GM21717 (cell line): ENCODE measurements around the gene ADD3.
A peak's percentile ranks its signal among the peaks of the same experiment; 100 is the strongest.

ENCODE experiments used
- ATAC-seq: cut with Tn5 transposase; IDR thresholded peaks from one replicate; pipeline ENCODE4 v1.9.1; 2021; ENCODE audit warnings: mild to moderate bottlenecking, moderate library complexity; ENCODE audit not compliant: unreplicated experiment

The ADD3 gene

DNA sequence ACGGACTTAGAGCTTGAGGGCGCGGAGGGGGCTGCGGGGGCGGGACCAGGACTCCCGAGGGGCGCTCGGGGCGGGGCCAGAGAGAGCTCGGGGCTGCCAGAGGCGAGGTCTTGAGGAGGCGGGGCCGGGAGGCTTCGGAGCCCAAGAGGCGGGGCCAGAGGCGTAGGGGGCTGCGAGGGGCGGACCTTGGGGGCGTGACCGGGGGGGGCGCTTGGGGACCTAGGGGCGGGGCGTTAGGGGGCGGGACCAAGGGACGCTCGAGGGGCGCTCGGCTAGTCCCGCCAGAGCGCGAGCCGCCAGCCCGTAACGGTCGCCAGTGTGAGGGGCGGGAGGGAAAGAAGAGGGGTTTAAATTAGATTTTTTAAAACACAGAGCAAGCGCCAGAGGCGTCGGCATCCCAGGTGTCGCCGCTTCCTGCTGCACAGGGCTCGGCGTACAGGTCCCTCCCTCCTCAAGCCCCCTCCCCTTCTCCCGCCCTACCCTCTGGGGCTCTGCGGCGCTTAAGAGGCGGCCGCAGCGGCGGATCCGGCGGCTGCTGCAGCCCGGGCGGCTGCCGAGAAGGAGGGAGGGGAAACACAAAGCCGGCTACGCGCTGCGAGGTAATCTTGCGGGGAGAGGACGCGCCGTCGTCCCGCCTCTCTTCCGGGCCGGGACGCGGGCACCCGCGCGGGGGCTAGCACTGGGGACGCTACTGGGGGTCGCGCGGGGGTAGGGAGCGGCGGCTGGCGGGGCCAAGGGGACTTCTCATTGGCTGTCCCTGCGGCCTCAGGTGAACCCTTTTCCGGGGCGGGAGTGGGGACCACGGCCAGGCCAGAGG is at the start of gene ADD3:
TSS of gene ADD3 (plus strand) at position 284 of the 817 bp plus-strand sequence. CDS start 92,670 bp downstream, outside the sequence.
- peak; percentile 69 for ATAC-seq

GRCh38 chr10:109958059-109958458 is 49.7 kb upstream of the ADD3 start:
- no peak for ATAC-seq

GRCh38 chr10:109959259-109960145 is 48.3 kb upstream of the ADD3 start:
- no peak for ATAC-seq

DNA sequence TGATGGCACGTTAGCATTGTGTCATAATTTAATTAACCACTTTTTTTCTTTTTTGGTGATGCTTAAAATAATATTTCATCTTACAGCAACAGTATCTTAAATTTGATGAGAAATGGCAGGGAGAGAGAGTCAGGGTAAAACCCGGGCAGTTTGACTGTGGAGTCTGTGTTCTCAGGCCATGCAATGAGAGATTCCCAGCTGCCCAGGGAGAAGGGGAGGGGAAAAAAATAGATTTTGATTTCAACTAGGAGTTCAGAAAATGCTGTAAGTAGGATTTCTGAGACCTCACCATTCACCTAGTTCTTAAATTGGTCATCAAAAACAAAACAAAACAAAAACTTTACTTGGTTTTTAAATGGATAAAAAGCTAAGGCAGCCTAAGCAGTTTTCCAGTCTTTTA is 47.1 kb upstream of the ADD3 start:
- ATAC-seq: no peak

DNA sequence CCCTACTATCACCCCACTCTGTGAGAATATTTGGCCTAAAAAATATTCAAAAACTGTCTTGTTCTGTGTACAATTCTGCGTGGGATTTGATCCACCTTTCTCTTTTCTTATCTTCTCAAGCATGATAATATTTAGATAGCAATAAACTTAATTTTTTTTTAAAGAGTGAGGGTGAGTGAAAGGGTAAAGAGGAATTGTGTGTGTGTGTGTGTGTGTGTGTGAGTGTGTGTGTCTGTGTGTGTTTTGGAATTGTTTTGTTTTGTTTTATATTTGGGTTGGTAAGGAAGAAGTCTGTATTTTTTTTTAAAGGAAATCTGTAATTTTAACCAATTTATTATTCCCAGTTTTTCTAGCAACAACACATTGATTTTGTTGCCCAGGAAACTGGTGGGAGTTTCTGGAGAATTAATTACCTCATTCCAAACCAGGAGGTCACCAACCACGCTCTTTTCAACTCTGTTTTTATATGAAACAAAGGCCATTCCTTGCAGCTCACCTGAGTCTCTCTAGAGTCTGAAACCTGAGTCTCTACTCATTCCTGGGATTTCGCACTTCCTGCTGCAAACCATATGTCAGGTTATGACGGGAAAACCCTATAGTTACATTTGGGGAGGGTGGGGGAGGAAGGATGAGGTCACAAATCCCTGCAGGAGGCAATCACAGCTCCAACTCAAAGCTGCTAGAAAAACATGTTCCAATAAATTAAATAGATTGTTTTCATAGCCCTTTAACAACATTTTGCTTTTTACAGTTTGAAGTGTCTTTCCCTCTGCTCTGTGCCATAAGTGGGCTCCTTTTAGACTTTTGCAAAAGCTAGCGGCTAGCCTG is 46.4 kb upstream of the ADD3 start:
- no peak for ATAC-seq

- no peak for ATAC-seq
Observed at GRCh38 chr10:109962247-109962646, 45.5 kb upstream of the ADD3 start.

GRCh38 chr10:109963439-109963838 is 44.3 kb upstream of the ADD3 start:
- no peak for ATAC-seq

DNA sequence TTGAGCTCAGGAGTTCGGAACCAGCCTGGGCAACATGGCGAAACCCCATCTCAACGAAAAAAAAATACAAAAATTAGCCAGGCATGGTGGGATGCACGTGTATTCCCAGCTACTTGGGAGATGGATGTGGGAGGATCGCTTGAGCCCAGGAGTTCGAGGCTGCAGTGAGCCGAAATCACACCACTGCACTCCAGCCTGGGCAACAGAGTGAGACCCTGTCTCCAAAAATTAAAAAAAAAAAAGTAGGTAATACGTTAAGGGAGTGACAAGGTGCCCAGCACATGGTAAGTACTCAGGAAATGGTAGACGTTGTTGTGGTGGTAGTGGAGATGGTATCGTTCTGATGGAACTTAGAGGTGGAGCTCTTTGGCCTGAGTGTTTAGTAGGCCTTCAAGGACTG is 43.5 kb upstream of the ADD3 start:
- no peak for ATAC-seq

- no peak for ATAC-seq
Observed at GRCh38 chr10:109966961-109967738, 40.6 kb upstream of the ADD3 start.

- no peak for ATAC-seq
Observed at GRCh38 chr10:109967739-109968088, 40.1 kb upstream of the ADD3 start.

GRCh38 chr10:109968953-109969759 is 38.6 kb upstream of the ADD3 start:
- no peak for ATAC-seq

DNA sequence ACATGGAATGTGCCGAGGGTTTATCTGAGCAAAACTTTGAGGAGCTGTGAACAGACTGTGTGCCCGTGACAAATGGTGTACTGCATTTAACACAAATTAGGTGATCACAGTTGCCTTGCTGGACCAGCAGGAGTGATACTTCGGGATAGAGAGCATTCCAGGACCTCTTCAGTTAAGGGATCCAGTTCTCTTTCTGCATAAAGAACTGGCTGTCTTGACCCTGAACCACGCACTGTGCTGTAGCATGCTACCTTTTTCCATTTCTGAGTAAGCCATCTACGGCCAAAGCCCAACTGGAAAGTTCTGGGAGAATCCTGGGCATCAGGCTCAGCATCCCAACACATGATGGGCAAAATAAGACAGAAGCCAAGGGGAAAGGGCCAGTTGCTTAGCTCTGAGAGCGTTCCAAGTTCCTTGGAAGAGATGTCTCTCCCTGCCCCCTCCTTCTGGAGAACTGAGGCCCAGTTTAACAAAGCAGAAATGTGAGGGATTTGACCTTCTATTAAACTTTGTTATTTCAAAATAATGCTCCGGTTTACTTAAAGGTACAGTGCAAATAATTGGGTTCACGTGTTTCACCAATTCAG is 37.9 kb upstream of the ADD3 start:
- no peak for ATAC-seq

DNA sequence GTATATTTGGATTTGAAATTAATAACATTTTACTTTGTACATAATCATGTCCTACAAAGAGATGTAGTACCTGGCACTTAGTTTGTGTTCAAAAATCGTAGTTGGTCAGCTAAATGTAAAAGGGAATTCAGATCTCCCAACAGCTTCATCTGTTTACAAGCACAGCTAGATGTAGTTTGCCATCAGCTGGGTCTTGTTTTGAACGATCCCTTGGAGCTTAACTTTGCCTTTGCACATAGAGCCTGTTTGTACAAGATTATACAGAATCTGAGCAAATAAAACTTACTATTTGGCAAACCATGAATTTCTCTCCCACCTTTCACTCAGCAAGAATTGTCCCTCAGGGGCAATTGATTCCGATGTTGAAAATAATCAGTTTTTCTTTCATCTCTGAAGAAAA is 36.1 kb upstream of the ADD3 start:
- no peak for ATAC-seq

- ATAC-seq: no peak
Observed at GRCh38 chr10:109972372-109973001, 35.3 kb upstream of the ADD3 start.

DNA sequence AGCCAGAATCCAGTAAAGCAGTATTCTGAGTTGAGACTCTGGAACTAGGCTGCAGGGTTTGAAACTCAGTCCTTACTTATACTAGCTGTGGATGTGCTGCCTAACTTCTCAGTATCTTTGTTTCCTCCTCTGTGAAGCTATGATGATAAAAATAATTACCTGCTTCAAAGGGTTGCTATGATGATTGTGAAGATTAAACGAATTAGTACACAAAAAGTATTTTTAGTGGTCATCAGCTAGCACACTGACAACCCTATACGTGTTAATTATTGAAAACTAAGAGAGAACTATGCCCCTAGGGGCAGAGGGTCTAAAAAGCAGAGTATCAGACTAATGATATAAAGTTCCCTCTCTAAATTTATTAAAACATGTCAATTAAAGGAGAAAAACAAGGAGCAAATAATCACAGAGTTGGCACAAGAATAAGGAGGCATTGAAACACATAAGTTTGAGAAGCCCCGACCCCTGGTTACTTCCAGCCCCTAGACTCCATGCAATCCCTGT is 34.4 kb upstream of the ADD3 start:
- ATAC-seq: no peak

DNA sequence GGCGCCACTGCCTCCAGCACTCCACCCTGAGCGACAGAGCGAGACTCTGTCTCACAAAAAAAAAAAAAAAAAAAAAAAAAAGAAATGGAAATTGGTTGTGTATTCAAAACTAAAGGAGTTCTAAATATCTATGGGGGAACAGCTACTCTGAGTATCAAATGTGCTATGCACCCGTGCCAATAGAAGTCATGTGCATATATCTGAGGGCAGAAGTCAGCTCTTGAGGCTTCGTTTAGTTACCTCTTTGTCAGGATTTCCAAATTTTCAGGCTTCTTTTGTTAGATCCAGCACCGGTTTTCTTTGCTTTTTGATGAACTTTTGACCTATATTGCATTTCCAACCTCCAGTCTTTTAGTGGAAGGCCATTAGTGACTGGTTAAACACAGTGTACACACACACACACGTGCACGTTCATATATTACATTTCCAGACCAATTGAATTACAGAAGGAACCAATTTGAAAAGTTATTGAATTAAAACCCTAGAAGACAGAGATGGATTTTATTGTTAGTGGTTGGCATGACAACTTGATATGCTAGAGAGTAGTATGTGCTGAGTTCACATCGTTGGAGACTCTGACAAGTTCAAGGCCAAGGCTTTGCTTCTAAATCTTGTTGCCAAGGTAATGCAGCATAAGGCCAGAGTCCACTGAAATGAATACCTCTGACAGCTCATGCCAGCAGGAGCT is 33.1 kb upstream of the ADD3 start:
- ATAC-seq: no peak

DNA sequence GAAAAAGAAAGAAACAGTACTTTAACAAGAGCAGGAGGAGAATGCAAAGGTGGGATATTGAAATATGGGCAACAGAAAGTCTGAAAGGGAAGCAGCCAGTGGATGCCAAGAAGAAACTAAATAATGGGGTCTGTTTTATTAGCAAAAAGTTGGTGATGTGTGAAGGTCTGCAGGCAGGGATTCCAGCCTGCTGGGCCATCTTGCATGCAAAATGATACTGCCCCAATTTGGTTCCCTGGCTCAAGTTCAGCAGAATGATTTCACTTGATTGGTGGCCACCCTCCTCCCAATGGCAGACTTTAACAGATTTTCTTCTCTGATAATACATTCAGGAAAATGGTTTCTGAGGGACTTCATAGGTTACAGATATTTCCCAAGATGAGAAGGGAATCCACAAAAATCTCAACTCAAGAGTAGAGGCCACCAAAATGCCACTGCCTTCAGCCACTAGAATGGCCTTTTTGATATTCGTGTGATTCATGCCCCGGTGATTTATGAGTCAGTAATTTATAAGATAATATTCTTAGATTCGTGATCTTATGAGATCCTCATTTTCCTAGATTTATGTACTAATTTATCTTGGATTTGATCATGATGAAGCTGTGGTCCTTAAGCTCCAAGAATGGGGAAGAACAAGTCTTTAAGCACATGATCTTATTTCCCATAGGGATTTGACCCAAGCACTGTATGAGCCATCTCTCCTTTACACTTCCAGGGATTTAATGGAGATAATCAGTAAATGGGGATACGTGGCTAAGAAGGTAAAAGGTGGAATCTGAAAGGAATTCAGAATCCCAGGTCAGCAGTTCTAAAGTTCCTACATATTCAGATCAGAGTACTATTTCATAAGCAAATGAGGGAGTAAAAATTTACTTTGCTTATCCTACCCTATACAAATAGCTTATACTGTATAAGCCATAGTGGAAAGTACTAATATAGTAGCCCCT is 32.3 kb upstream of the ADD3 start:
- ATAC-seq: no peak
